GM18520 (cell line): ENCODE data around the gene FOXL2NB.
A peak's percentile ranks its signal among the peaks of the same experiment; 100 is the strongest.
"Not testable (repeated sequence)": the region's sequence is repeated elsewhere in the genome, so short reads cannot be mapped to it uniquely, and the experiment has no call there.

Experiments
- ATAC-seq: cut with Tn5 transposase; IDR thresholded peaks from one replicate; pipeline ENCODE4 v1.9.1; 2021; ENCODE audit not compliant: unreplicated experiment

The FOXL2NB gene

DNA sequence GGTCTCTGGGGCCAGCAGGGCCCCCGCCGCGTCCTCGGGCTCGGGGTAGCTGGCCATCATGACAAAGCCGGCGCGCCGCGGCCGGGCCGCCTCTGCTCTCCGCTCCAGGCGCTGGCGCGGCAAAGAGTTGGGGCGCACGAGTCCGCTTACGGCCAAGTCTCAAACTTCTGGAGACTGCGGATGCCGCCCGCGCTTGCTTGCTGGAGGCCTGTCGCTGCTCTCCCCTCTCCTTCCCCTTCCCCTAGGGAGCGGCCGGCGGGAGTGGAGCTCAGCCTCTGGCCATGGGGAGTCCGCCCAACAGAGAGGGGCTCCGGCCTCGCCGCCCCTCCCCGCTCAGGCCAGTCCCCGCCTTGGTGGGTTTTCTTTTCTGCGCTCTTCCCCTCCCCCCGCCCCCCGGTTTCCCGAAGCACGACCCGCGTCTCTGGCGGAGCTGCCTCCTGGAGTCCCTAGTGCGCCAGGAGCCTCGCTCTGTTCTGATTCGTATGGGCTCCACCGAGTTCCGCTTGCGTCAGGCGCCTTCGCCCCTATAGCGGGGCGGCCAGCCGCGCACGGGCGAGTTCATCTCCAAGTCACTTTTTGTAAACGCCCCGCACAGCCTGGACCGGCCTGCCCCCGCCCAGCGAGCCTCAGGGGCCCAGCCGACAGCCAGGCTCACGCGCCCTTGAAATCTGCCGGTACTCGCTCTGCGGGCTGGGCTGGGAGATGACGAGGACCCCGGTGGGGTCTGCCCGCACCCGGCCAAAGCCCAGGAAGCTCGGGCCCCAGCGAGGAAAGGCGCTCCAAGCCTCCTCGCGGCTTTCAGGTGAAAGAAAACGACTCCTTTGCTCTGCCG is at the start of gene FOXL2NB, which contains the start of gene FOXL2:
Gene FOXL2NB, plus strand, starts transcription at position 555 of the 832 bp plus-strand sequence. Its CDS starts 148 bp downstream, at position 703.
Gene FOXL2, minus strand, starts transcription at position 475 of the 832 bp plus-strand sequence. Its CDS starts 415 bp downstream, at position 60.
- no peak for ATAC-seq

- ATAC-seq: no peak
Measured at GRCh38 chr3:138898301-138898700, 48.7 kb upstream of the FOXL2NB start.

GRCh38 chr3:138898708-138899107 is 48.3 kb upstream of the FOXL2NB start:
- no peak for ATAC-seq

DNA sequence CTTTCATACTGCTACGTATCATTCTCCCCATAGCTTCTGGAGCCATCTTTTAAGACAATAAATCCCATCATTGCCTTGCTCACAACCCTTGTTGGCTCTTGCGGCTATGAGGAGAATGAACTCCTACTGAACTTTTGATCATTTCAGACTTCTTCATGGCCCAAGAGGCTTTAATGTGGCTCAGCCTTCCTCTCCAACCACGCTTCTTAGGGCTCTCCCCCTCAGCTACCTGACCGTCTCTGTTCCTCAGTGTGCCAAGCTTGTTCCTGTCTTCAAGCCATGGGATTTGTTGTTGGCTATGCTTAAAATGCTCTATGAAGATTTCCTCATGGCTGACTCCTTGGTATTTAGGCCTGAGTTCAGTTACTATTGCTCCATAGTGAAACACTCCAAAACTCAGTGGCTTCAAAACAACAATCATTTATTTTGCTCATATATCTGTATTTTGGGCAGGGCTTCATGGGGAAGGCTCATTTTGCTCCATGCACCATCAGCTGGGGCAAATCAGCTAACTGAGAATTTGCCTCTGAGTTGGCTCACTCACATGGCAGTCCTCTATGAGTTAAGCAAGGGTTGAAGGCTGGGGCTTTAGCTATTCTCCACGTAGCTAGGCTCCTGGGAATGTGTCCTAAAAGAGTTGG is 47.5 kb upstream of the FOXL2NB start:
- ATAC-seq: no peak

- no peak for ATAC-seq
Measured at GRCh38 chr3:138901567-138901966, 45.5 kb upstream of the FOXL2NB start.

- no peak for ATAC-seq
Measured at GRCh38 chr3:138902171-138902570, 44.8 kb upstream of the FOXL2NB start.

DNA sequence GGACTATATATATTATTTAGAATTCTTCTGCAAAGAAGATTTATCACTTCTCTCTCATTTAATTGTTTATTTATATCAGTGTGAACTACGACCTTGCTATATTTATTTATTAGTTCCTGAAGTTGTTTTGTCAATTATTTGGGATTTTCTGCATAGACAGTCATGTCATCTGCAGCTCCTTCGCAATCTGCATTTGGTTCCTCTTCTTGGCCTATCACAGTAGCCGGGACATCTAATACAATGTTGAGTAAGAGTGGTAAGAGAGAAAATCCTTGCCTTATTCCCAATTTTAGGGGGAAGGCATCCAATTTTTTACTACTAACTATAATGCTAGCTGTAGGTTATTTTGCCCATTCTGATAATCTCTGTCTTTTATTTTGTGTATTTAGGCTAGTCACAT is 39.5 kb upstream of the FOXL2NB start:
- no peak for ATAC-seq

DNA sequence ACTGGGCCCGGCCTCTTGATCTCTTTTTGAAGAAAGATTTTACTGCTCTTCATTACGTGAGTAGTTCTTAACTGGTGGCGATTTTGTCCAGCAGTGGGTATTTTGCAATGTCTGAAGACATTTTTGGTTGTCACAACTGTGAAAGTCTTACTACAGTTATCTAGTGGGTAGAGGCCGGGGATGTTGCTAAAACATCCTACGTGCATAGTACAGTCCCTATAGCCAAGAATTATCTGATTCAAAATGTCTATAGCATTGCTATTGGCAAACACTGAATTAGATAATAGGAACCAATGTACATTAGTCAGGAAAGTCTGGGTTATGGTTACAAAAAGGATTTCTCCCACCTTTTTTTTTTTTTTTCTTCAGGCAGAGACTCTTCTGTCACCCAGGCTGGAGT is 38.2 kb upstream of the FOXL2NB start:
- ATAC-seq: no peak

GRCh38 chr3:138909904-138910303 is 37.1 kb upstream of the FOXL2NB start:
- ATAC-seq: no peak

- ATAC-seq: no peak
Measured at GRCh38 chr3:138911621-138912020, 35.4 kb upstream of the FOXL2NB start.

DNA sequence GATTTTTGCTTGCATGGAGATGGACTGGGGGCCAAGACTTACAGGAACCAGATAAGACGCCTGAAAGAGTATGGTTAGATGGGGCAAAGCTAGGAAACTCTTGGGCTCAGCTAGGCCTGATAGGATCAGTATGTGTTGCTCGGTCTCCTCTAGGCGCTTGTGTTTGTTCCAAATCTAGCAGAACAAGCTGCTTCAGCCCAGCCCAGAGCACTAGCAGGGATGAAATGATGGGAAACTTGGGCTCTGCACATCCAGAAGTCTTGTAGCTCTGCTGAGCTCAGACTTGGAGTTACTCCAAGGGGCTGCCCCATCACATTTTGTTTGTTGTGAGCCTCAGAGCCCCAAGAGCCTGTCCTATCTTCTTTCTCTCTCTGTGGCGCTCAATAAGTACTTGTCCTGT is 34.8 kb upstream of the FOXL2NB start:
- ATAC-seq: no peak

DNA sequence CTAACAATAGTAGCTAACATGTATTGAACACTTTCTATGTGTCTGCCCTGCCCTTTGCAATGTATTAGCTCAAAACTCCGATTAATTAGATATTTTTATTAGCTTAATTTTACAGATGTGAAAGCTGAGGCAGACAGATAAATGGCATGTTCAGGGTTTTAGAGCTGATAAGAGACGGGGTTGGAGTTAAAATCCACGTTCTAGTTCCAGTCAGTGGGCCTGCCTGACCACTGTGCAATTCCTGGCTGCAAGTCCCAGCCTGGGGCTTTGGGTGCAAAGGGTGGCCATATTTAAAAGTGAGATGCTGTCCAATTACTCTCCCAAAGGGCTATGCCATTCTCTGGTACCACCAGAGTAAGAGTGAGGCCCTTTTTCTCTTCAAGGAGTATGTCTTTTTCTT is 33.3 kb upstream of the FOXL2NB start:
- ATAC-seq: no peak

- no peak for ATAC-seq
Measured at GRCh38 chr3:138914870-138915502, 32.0 kb upstream of the FOXL2NB start.

DNA sequence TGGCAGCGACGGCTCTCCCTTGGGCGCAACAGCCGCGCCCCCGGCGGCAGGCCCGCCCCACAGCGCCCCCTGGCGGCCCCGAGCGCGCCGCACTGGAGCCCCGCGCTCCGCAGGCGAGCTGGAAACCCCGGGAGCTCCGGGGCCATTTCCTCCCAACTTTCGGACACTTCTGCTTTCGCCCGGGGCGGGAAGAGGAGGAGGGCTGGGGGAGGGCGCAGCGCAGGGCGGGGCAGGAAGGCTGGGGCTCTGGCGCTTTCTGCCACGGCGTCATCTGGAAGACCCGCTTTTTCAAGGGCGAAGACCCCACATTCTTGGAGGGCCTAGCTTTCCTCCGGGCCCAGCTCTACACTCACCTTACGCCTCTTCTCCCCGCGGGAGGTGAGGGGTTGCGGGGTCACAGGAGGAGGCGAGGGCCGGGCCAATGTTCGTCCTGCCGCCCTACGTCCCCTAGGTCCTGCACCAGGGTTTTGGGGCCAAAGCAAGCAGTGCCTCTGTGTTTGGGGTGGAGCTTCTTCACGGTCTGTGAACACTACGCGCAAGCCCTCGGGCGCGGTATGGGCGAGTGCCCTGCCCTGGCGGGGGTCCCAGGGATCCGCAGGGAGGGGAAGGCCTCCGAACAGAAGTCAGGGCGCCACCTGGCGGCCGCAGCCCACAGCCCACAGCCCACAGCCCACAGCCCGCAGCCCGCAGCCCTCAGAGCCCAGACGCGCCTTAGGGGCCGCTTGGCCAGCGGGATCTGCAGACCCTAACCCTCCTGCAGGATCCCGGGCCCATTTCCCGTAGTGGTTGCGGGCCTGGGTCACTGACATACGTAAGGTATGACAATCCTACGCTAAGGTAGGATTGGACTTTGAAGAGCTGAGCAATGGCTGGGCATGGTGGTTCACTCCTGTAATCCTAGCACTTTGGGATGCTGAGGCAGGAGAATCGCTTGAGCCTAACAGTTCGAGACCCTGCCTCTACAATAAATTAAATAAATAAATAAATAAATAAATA is 31.2 kb upstream of the FOXL2NB start:
- peak; percentile 56 for ATAC-seq

GRCh38 chr3:138916824-138917223 is 30.2 kb upstream of the FOXL2NB start:
- no peak for ATAC-seq

- no peak for ATAC-seq
Measured at GRCh38 chr3:138919325-138919724, 27.7 kb upstream of the FOXL2NB start.

DNA sequence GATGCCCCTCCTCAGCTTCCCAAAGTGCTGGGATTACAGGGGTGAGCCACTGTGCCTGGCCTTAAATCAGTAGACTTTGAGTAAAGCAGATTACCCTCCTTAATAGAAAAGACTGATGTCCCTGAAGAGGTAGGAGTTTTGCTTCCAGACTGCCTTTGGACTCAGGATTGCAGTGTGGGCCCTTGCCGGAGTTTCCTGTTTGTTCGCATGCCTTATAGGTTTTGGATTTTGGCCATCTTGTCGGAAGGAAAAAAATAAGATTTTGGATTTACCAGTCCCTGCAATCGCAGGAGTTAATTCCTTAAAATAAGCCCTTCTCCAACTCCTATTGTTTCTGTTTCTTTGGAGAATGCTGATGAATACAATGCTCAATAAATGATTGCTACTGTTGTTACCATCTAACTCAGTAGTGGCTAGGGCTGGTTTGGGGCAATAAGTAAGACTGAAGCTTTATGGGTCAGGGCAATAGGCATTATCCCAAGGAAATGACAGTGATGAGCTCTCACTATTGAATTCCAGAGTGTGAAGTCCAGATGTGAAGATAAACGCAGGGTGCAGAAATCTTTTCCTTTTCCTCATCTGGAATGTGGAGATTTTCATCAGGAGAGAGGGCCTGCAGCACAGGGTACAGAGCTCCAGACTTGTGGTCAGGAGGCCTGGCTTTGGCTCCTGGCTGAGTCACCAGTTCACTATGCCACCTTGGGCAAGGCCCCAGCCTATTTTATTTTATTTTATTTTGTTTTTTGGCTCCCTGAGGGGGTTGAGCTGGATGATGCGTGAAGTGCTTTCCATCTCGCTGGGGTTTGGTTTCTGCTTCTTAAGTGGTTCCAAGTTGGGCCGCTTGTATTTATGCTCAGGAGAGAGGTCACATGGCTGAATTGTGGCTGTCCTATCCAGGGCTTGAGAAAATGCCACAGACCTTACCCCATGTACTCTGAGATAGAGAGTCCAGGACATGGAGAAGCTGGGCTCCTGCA is 25.4 kb upstream of the FOXL2NB start:
- ATAC-seq: no peak

GRCh38 chr3:138922400-138922799 is 24.6 kb upstream of the FOXL2NB start:
- ATAC-seq: not testable (repeated sequence)

DNA sequence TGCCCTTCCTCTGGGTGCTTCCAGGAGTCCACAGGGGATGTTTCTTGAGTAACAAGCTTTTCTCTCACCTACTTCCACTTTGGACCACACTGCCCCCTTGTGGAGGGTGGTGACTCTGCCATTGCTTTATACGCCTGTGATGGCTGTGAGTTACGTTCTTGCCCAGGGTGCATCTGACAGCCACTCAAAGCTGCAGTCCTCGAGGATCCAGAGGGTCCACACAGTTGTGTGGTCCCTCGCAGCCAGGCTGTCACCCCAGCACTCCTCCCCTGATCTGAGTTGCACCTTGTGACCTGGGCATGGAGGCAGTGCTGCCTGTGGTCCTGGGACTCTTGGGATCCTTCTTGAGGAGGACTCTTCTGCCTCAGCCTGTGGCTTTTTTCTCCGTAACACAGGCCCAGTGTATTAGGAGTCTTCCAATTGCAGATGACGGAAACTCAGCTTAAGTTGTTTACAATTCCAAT is 23.5 kb upstream of the FOXL2NB start:
- ATAC-seq: peak; percentile 82
